ENCODE data around the gene OR1L4. TPM values are rescaled to one million over a fixed set of nuclear protein-coding genes. Genes with fewer than 3 reads are reported as not detected.

The OR1L4 gene
- total RNA-seq (2022) (not detected in 2 replicates), Bru-seq, nascent RNA (not detected), BruChase-seq, experiment 1, labeled RNA remaining after a 6-hour chase (not detected), BruChase-seq, experiment 2, labeled RNA remaining after a 2-hour chase (not detected)
- long read RNA-seq = 0 reads

- Mint-ChIP-seq H3K9me3 (ENCODE audit: low read depth, unreplicated experiment) (peaks cover 3% of the 10 kb centered on the region), H3K27ac (ENCODE audit: unreplicated experiment) (no peak within 1 kb of the TSS), H3K4me3 (ENCODE audit: low read depth, unreplicated experiment) (no peak within 1 kb of the TSS), H3K27me3 (ENCODE audit: unreplicated experiment) (no peaks in the 10 kb centered on the region), H3K36me3 (ENCODE audit: insufficient read depth, unreplicated experiment) (no peaks in the 10 kb centered on the region), H3K4me1 (ENCODE audit: low read depth, unreplicated experiment) (no peaks in the 10 kb centered on the region)
- intact Hi-C loops (cut with micrococcal nuclease; ENCODE audit: unreplicated experiment) = no loop called here
- CTCF ChIA-PET = no interaction called here
- TF ChIP-seq CTCF (IDR thresholded peaks at IDR 0.05; ENCODE audit: unreplicated experiment) = no peak
- no TSS peak for BruUV-seq (replicated peaks)
- DNase-seq = no peak
These were observed at the start of gene OR1L4 for GRCh38 chr9:122723690-122724089. TSS of gene OR1L4 (plus strand) at chr9:122723990. CDS start at chr9:122723990, 0 bp downstream.

GRCh38 chr9:122684851-122685250 is 38.9 kb upstream of the OR1L4 start:
- no peaks in the 10 kb centered on the region for H3K4me1 Mint-ChIP-seq (ENCODE audit: low read depth, unreplicated experiment)
- intact Hi-C loops (cut with micrococcal nuclease; ENCODE audit: unreplicated experiment) = no loop called here
- no peaks in the 10 kb centered on the region for H3K36me3 Mint-ChIP-seq (ENCODE audit: insufficient read depth, unreplicated experiment)
- no peak for DNase-seq
- H3K27me3 Mint-ChIP-seq (ENCODE audit: unreplicated experiment) = peaks cover 13% of the 10 kb centered on the region
- H3K27ac Mint-ChIP-seq (ENCODE audit: unreplicated experiment) = no peak overlapping the region
- BruUV-seq (replicated peaks) = no TSS peak
- TF ChIP-seq CTCF (IDR thresholded peaks at IDR 0.05; ENCODE audit: unreplicated experiment) = no peak
- no peak overlapping the region for H3K4me3 Mint-ChIP-seq (ENCODE audit: low read depth, unreplicated experiment)
- CTCF ChIA-PET = no interaction called here
- H3K9me3 Mint-ChIP-seq (ENCODE audit: low read depth, unreplicated experiment) = peaks cover 10% of the 10 kb centered on the region

- Mint-ChIP-seq H3K27ac (ENCODE audit: unreplicated experiment) (no peak overlapping the region), H3K27me3 (ENCODE audit: unreplicated experiment) (no peaks in the 10 kb centered on the region), H3K4me3 (ENCODE audit: low read depth, unreplicated experiment) (no peak overlapping the region), H3K36me3 (ENCODE audit: insufficient read depth, unreplicated experiment) (no peaks in the 10 kb centered on the region), H3K4me1 (ENCODE audit: low read depth, unreplicated experiment) (no peaks in the 10 kb centered on the region), H3K9me3 (ENCODE audit: low read depth, unreplicated experiment) (peaks cover 5% of the 10 kb centered on the region)
- CTCF ChIA-PET = no interaction called here
- DNase-seq = no peak
- BruUV-seq (replicated peaks) = no TSS peak
- TF ChIP-seq CTCF (IDR thresholded peaks at IDR 0.05; ENCODE audit: unreplicated experiment) = no peak
- intact Hi-C loops (cut with micrococcal nuclease; ENCODE audit: unreplicated experiment) = no loop called here
These were observed 28.1 kb upstream of the OR1L4 start for GRCh38 chr9:122695696-122696095.

GRCh38 chr9:122718038-122718437 is 5.8 kb upstream of the OR1L4 start:
- Mint-ChIP-seq H3K4me3 (ENCODE audit: low read depth, unreplicated experiment) (no peak overlapping the region), H3K4me1 (ENCODE audit: low read depth, unreplicated experiment) (no peaks in the 10 kb centered on the region), H3K36me3 (ENCODE audit: insufficient read depth, unreplicated experiment) (no peaks in the 10 kb centered on the region), H3K9me3 (ENCODE audit: low read depth, unreplicated experiment) (peaks cover 3% of the 10 kb centered on the region), H3K27ac (ENCODE audit: unreplicated experiment) (no peak overlapping the region), H3K27me3 (ENCODE audit: unreplicated experiment) (peaks cover 8% of the 10 kb centered on the region)
- no peak for TF ChIP-seq CTCF (IDR thresholded peaks at IDR 0.05; ENCODE audit: unreplicated experiment)
- CTCF ChIA-PET = no interaction called here
- intact Hi-C loops (cut with micrococcal nuclease; ENCODE audit: unreplicated experiment) = no loop called here
- DNase-seq = no peak
- BruUV-seq (replicated peaks) = no TSS peak
